GM18951 (cell line): ENCODE measurements around the gene SPATA18.
"Not testable (repeated sequence)": the region's sequence is repeated elsewhere in the genome, so short reads cannot be mapped to it uniquely, and the experiment has no call there.

Experiments
- POLR2A ChIP-seq: IDR thresholded peaks from 4 replicates; pipeline ENCODE4 v1.6.1; 2011; ENCODE audit warnings: mild to moderate bottlenecking; ENCODE audit not compliant: insufficient read length, insufficient read depth; ENCODE audit errors: extremely low read depth
- in situ Hi-C: fragments of 300-500 bp; cut with MboI; formaldehyde crosslinking; loops from one replicate; pipeline ENCODE4 v1.12.0; 2022; ENCODE audit warnings: low sequenced_read_pairs, mixed read lengths, inconsistent platforms; ENCODE audit not compliant: unreplicated experiment

SPATA18 gene

GRCh38 chr4:52106660-52107059 lies 55.6 kb downstream of the SPATA18 start:
- in situ Hi-C loops: no loop called here
- TF ChIP-seq POLR2A: no peak

GRCh38 chr4:52107336-52107735 lies 56.2 kb downstream of the SPATA18 start:
- in situ Hi-C loops: no loop called here
- TF ChIP-seq POLR2A: no peak

GRCh38 chr4:52107745-52108144 lies 56.6 kb downstream of the SPATA18 start:
- in situ Hi-C loops: no loop called here
- TF ChIP-seq POLR2A: no peak

GRCh38 chr4:52110171-52110570 lies 59.1 kb downstream of the SPATA18 start:
- in situ Hi-C loops: no loop called here
- no peak for TF ChIP-seq POLR2A

DNA sequence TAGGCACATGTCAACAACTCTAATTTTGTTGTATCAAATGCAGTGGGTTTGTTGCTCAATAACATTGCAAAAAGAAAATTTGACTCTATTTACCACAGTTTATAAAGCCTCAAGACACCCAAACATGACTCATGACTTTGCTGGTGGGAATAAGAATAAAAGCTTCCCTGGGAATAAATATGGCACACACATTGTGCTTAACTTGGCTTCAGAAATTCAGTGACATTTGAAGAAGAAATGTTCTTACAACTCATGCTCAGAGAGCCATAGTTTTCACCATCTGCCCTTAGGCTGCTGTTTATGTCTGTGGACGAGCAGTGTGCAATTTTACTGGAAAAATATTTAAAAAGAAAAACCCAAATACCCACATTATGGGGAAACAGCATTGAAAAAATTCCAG lies 60.9 kb downstream of the SPATA18 start:
- in situ Hi-C loops: no loop called here
- no peak for TF ChIP-seq POLR2A

- in situ Hi-C loops: no loop called here
- TF ChIP-seq POLR2A: no peak
Measured at GRCh38 chr4:52112411-52112810, 61.3 kb downstream of the SPATA18 start.

- in situ Hi-C loops: no loop called here
- TF ChIP-seq POLR2A: no peak
Measured at GRCh38 chr4:52116641-52117040, 65.5 kb downstream of the SPATA18 start.

DNA sequence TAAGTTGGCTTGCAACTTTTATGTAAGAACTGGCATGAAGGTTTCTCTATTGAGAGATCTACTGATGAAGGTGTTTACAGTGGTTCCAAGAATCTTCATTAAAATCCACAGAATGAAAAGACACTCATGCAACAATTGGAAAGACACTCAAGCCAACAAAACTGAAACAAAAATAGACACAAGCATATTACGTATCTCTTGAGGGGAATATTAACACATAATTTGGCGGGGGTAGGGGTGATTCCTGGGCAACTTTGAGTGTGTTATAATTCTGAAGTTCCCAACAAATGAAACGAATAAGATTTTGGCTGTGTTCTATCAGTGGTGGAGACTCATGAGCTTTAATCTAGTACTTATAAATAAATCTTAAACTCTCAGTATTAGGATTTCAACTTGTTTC lies 75.1 kb downstream of the SPATA18 start:
- TF ChIP-seq POLR2A: no peak
- in situ Hi-C loops: no loop called here

DNA sequence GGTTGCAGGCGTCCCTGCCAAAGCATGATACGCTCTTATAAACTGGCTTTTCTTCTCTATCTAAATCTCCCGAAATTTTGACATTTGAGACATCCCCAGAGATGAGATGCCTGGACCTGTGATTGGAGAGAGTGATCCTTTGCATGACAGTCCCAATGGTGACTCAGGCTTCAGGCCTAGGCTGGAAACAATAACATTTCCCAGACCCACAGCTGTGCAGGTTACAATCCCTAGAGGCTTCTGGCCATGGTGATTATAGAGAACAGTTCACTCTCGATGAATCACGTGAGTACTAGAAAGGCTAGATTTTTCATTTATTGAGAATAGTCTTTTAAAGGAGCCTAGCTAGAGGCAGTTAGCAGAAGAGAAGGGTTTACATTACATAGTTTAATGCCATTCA lies 75.9 kb downstream of the SPATA18 start:
- in situ Hi-C loops: no loop called here
- no peak for TF ChIP-seq POLR2A

DNA sequence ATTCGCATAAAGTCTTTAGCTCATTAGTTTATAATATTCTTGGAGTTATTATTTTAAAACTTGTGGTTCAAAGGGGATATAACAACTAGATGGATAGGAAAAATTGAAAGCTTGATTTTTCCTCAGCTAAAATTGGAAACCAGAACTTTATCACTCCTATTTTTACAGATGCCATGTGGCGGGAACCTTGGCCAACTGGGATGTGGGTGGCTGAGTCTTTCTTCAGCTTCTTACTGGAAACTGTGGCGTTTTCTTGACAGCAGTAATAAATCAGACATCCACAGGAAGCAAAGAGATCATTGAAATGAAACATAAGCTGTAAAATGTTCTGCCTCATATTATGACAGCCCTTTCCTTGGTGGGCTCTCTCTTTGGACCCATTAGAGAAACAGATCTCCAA lies 84.1 kb downstream of the SPATA18 start:
- no peak for TF ChIP-seq POLR2A
- in situ Hi-C loops: no loop called here

- in situ Hi-C loops: not testable (repeated sequence)
Measured at GRCh38 chr4:52137152-52137551, 86.0 kb downstream of the SPATA18 start.

- TF ChIP-seq POLR2A: no peak
- in situ Hi-C loops: no loop called here
Measured at GRCh38 chr4:52142816-52143215, 91.7 kb downstream of the SPATA18 start.

- in situ Hi-C loops: no loop called here
- no peak for TF ChIP-seq POLR2A
Measured at GRCh38 chr4:52143815-52144214, 92.7 kb downstream of the SPATA18 start.

DNA sequence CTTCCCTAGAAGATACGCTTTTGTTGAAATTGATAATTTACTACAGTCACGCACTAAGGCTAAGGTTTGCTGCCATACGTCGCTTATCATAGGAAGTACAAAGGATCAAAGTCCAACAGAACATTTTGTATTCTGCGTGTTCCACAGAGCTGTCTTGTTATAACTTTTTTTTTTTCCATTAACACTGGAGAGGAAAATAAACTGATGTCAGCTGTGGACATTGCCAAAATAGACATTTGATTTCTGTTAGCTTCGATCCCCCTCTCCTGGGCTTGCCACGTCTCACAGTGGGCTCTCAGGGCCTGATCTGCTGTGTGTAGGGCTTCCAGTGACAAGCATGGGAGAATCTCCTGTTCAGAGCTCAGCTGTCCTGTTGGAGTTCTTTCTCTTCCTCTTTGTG lies 93.3 kb downstream of the SPATA18 start:
- TF ChIP-seq POLR2A: no peak
- in situ Hi-C loops: no loop called here
